Liver (tissue), 9 donors: ENCODE results near the gene ZCCHC17. TPM values are rescaled to one million over a fixed set of nuclear protein-coding genes. Genes with fewer than 3 reads are reported as not detected.

Source experiments
- DNase-seq: peaks from one replicate; pipeline ENCODE4 v3.0.0-alpha.2; 2017; ENCODE audit warnings: low spot score
- H3K27ac ChIP-seq, 2 donors: one replicate each; pipeline ENCODE4 v1.7.0; 2013; ENCODE audit warnings: inconsistent platforms in 2 of 2, low read length in 2 of 2, control low read depth in 1 of 2, low read depth in 1 of 2, mild to moderate bottlenecking in 1 of 2
- H3K27me3 ChIP-seq, 4 donors: one replicate each; pipeline versions ENCODE4 v1.6.1 to v1.7.0; 2013; ENCODE audit warnings: low read length in 3 of 4, inconsistent platforms in 1 of 4, mild to moderate bottlenecking in 1 of 4, moderate library complexity in 1 of 4; ENCODE audit not compliant: control insufficient read depth in 4 of 4, insufficient read depth in 4 of 4
- H3K36me3 ChIP-seq, 4 donors: one replicate each; pipeline versions ENCODE4 v1.6.1 to v1.7.0; 2013; ENCODE audit warnings: low read length in 3 of 4, mild to moderate bottlenecking in 3 of 4, low read depth in 1 of 4, moderate library complexity in 1 of 4; ENCODE audit not compliant: control insufficient read depth in 4 of 4, insufficient read depth in 3 of 4
- H3K4me1 ChIP-seq, 4 donors: one replicate each; pipeline versions ENCODE4 v1.6.1 to v1.7.0; 2013; ENCODE audit warnings: low read length in 3 of 4, mild to moderate bottlenecking in 3 of 4, moderate library complexity in 1 of 4; ENCODE audit not compliant: control insufficient read depth in 4 of 4, insufficient read depth in 4 of 4
- H3K4me3 ChIP-seq, 3 donors: one replicate each; pipeline versions ENCODE4 v1.6.1 to v1.7.0; 2013; ENCODE audit warnings: low read length in 3 of 3, control low read depth in 1 of 3, low read depth in 1 of 3, mild to moderate bottlenecking in 1 of 3
- H3K9ac ChIP-seq, 2 donors: one replicate each; pipeline ENCODE4 v1.7.0; 2013; ENCODE audit warnings: low read length in 2 of 2, mild to moderate bottlenecking in 2 of 2, moderate library complexity in 2 of 2, control low read depth in 1 of 2, low read depth in 1 of 2
- H3K9me3 ChIP-seq, 4 donors: one replicate each; pipeline versions ENCODE4 v1.6.1 to v1.7.0; 2013; ENCODE audit warnings: low read length in 3 of 4; ENCODE audit not compliant: control insufficient read depth in 4 of 4
- ATF3 ChIP-seq: IDR thresholded peaks from 2 replicates; pipeline ENCODE4 v1.6.1; 2016; ENCODE audit warnings: antibody characterized with exemption
- EGR1 ChIP-seq, 2 donors: IDR thresholded peaks; 2 replicates each; pipeline ENCODE4 v1.6.1; 2016 to 2018; ENCODE audit warnings: antibody characterized with exemption in 2 of 2, low read depth in 2 of 2
- FOXA1 ChIP-seq: IDR thresholded peaks from 2 replicates; pipeline ENCODE4 v1.6.1; 2016; ENCODE audit warnings: antibody characterized with exemption
- FOXA2 ChIP-seq: IDR thresholded peaks from 2 replicates; pipeline ENCODE4 v1.6.1; 2016; ENCODE audit warnings: antibody characterized with exemption
- HNF4A ChIP-seq, 2 donors: conservative IDR thresholded peaks; 2 replicates each; pipeline ENCODE4 v1.6.1; 2016; ENCODE audit warnings: antibody characterized with exemption in 2 of 2, mild to moderate bottlenecking in 2 of 2
- HNF4G ChIP-seq: IDR thresholded peaks from 2 replicates; pipeline ENCODE4 v1.6.1; 2016; ENCODE audit warnings: antibody characterized with exemption
- JUND ChIP-seq, 2 donors: IDR thresholded peaks; 2 replicates each; pipeline ENCODE4 v1.6.1; 2016; ENCODE audit warnings: antibody characterized with exemption in 2 of 2
- NR2F2 ChIP-seq: IDR thresholded peaks from 2 replicates; pipeline ENCODE4 v1.6.1; 2016; ENCODE audit warnings: antibody characterized with exemption
- RAD21 ChIP-seq, 2 donors: IDR thresholded peaks; 2 replicates each; pipeline ENCODE4 v1.6.1; 2016; ENCODE audit warnings: antibody characterized with exemption in 2 of 2, mild to moderate bottlenecking in 2 of 2
- REST ChIP-seq: IDR thresholded peaks from 2 replicates; pipeline ENCODE4 v1.6.1; 2016; ENCODE audit warnings: antibody characterized with exemption, mild to moderate bottlenecking
- RXRA ChIP-seq, 2 donors: IDR thresholded peaks; 2 replicates each; pipeline ENCODE4 v1.6.1; 2017 to 2018; ENCODE audit warnings: antibody characterized with exemption in 2 of 2, mild to moderate bottlenecking in 1 of 2
- SP1 ChIP-seq: IDR thresholded peaks from 2 replicates; pipeline ENCODE4 v1.6.1; 2018; ENCODE audit warnings: antibody characterized with exemption, mild to moderate bottlenecking
- TAF1 ChIP-seq: conservative IDR thresholded peaks from 2 replicates; pipeline ENCODE4 v1.6.1; 2016; ENCODE audit warnings: antibody characterized with exemption, mild to moderate bottlenecking
- YY1 ChIP-seq: IDR thresholded peaks from 2 replicates; pipeline ENCODE4 v1.6.1; 2016; ENCODE audit warnings: antibody characterized with exemption, mild to moderate bottlenecking
- ZBTB33 ChIP-seq: IDR thresholded peaks from 2 replicates; pipeline ENCODE4 v1.6.1; 2016; ENCODE audit warnings: antibody characterized with exemption
- WGBS: extraction: QIAGEN DNeasy Blood & Tissue Kit; methylation state at CpG from one replicate; pipeline ENCODE4 v1.1.7; 2013; 5-methylcytosine and 5-hydroxymethylcytosine counted together
- polyA plus RNA-seq, 2 donors: library from polyadenylated mRNA; stranded (reverse) in 1 of 2; unstranded in 1 of 2; fragments of 200-250 nt in 1 of 2; fragments of >200 nt in 1 of 2; fragmentation: Nextera tagmentation in 1 of 2; extraction: Ambion mirVana in 1 of 2; gene quantifications; one replicate each; pipeline versions ENCODE4 v1.2.1 to v1.2.3, GENCODE V29; 2013 to 2015
- total RNA-seq, 2 donors: library from RNA; depleted of rRNA; stranded (reverse); fragments of >200 nt; gene quantifications; one replicate each; pipeline ENCODE4 v1.2.3, GENCODE V29; 2014
- TF ChIP-seq, protein P1 (sequence below): fragments of 150-350 bp; IDR thresholded peaks from 2 replicates; pipeline ENCODE4 v1.5.1; 2017; ENCODE audit warnings: improper control_type of control experiment, low read depth, low read length; ENCODE audit not compliant: missing input control
- donor health status: healthy.
- donor health status: healthy.
- donor health status: healthy.
- donor health status: healthy.
- donor health status: healthy.

ZCCHC17 gene
- total and polyA plus RNA-seq, 4 donors, result 7.4 to 15.1 (median 9.2) TPM

- WGBS, result 93% methylated on average over 2 of the region's 2 CpGs
- Histone ChIP-seq H3K27ac (no peak overlapping the region), H3K4me3 (no peak overlapping the region), H3K9me3 (no peaks in the 10 kb centered on the region), H3K9ac (no peak overlapping the region), H3K4me1 (peaks cover 0 to 4% (median 3%) of the 10 kb centered on the region in 4 donors), H3K36me3 (no peaks in the 10 kb centered on the region), H3K27me3 (no peaks in the 10 kb centered on the region)
- DNase-seq, result no peak
- TF ChIP-seq NR2F2 (no peak), HNF4A (conservative IDR thresholded peaks at IDR 0.05) (no peak)
Measured at GRCh38 chr1:31398246-31398645, 101.4 kb downstream of the ZCCHC17 start.

- Histone ChIP-seq H3K9ac (no peak overlapping the region), H3K27me3 (no peaks in the 10 kb centered on the region), H3K4me1 (peaks cover 0 to under 1% (median 0%) of the 10 kb centered on the region in 4 donors), H3K9me3 (no peaks in the 10 kb centered on the region), H3K4me3 (no peak overlapping the region), H3K27ac (no peak overlapping the region), H3K36me3 (no peaks in the 10 kb centered on the region)
- TF ChIP-seq ZBTB33, result no peak
- TF ChIP-seq HNF4A (conservative IDR thresholded peaks at IDR 0.05), result no peak
- TF ChIP-seq EGR1 (IDR thresholded peaks at IDR 0.05; ENCODE audit: low read depth in 2 of 2), result no peak
- TF ChIP-seq REST, result no peak
- no peak for TF ChIP-seq SP1
- TF ChIP-seq HNF4G, result no peak
- no peak for TF ChIP-seq NR2F2
- no peak for TF ChIP-seq TAF1
- TF ChIP-seq RXRA (IDR thresholded peaks at IDR 0.05), result no peak
- no peak for TF ChIP-seq FOXA1
- no peak for TF ChIP-seq RAD21 (IDR thresholded peaks at IDR 0.05)
- TF ChIP-seq ATF3, result no peak
- TF ChIP-seq FOXA2, result no peak
- TF ChIP-seq, protein P1, sequence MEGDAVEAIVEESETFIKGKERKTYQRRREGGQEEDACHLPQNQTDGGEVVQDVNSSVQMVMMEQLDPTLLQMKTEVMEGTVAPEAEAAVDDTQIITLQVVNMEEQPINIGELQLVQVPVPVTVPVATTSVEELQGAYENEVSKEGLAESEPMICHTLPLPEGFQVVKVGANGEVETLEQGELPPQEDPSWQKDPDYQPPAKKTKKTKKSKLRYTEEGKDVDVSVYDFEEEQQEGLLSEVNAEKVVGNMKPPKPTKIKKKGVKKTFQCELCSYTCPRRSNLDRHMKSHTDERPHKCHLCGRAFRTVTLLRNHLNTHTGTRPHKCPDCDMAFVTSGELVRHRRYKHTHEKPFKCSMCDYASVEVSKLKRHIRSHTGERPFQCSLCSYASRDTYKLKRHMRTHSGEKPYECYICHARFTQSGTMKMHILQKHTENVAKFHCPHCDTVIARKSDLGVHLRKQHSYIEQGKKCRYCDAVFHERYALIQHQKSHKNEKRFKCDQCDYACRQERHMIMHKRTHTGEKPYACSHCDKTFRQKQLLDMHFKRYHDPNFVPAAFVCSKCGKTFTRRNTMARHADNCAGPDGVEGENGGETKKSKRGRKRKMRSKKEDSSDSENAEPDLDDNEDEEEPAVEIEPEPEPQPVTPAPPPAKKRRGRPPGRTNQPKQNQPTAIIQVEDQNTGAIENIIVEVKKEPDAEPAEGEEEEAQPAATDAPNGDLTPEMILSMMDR, result no peak
- TF ChIP-seq YY1, result no peak
- no peak for TF ChIP-seq JUND (IDR thresholded peaks at IDR 0.05)
- WGBS, result 70% methylated on average over 3 of the region's 3 CpGs
- no peak for DNase-seq
Measured at GRCh38 chr1:31399976-31400375, 103.1 kb downstream of the ZCCHC17 start.
